Measurements from ENCODE around the gene CCDC54.

DNA sequence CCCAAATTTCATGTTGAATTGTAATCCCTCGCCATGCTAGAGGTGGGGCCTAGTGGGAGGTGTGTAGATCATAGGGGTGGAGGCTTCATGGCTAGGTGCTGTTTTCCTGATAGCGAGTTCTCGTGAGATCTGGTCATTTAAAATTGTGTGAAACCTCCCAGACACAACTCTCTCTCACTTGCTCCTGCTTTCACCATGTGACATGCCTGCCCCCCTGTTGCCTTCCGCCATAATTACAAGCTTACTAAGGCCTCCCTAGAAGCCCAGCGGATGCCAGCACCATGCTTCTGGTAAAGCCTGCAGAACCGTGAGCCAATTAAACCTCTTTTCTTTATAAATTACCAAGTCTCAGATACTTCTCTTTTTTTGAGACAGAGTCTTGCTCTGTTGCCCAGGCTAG lies 36.0 kb downstream of the CCDC54 start:
- TF ChIP-seq TCF12 (IDR thresholded peaks at IDR 0.05; ENCODE audit: low read depth), result no peak
- TF ChIP-seq, protein P1, sequence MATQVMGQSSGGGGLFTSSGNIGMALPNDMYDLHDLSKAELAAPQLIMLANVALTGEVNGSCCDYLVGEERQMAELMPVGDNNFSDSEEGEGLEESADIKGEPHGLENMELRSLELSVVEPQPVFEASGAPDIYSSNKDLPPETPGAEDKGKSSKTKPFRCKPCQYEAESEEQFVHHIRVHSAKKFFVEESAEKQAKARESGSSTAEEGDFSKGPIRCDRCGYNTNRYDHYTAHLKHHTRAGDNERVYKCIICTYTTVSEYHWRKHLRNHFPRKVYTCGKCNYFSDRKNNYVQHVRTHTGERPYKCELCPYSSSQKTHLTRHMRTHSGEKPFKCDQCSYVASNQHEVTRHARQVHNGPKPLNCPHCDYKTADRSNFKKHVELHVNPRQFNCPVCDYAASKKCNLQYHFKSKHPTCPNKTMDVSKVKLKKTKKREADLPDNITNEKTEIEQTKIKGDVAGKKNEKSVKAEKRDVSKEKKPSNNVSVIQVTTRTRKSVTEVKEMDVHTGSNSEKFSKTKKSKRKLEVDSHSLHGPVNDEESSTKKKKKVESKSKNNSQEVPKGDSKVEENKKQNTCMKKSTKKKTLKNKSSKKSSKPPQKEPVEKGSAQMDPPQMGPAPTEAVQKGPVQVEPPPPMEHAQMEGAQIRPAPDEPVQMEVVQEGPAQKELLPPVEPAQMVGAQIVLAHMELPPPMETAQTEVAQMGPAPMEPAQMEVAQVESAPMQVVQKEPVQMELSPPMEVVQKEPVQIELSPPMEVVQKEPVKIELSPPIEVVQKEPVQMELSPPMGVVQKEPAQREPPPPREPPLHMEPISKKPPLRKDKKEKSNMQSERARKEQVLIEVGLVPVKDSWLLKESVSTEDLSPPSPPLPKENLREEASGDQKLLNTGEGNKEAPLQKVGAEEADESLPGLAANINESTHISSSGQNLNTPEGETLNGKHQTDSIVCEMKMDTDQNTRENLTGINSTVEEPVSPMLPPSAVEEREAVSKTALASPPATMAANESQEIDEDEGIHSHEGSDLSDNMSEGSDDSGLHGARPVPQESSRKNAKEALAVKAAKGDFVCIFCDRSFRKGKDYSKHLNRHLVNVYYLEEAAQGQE (IDR thresholded peaks at IDR 0.05; ENCODE audit: low read depth), result no peak
- no peak for TF ChIP-seq TAF1 (IDR thresholded peaks at IDR 0.05; ENCODE audit: low read depth)
- TF ChIP-seq, protein P2, sequence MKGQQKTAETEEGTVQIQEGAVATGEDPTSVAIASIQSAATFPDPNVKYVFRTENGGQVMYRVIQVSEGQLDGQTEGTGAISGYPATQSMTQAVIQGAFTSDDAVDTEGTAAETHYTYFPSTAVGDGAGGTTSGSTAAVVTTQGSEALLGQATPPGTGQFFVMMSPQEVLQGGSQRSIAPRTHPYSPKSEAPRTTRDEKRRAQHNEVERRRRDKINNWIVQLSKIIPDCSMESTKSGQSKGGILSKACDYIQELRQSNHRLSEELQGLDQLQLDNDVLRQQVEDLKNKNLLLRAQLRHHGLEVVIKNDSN (IDR thresholded peaks at IDR 0.05), result no peak
- TF ChIP-seq, protein P3, sequence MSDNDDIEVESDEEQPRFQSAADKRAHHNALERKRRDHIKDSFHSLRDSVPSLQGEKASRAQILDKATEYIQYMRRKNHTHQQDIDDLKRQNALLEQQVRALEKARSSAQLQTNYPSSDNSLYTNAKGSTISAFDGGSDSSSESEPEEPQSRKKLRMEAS (IDR thresholded peaks at IDR 0.05), result no peak
- TF ChIP-seq YY1 (IDR thresholded peaks at IDR 0.05; ENCODE audit: low read depth), result no peak

Measured in Ishikawa (cell line).